Inflammatory macrophage (primary cell): ENCODE measurements around the gene RNF130.

Experiments used
- DNase-seq, 2 donors: peaks; one replicate each; pipeline ENCODE4 v3.0.0-alpha.2; 2020 to 2022
- total RNA-seq, 18 experiments: gene quantifications; one replicate each; lab custom pipeline; 2026; ENCODE audit warnings: mixed read lengths in 6 of 18, inconsistent platforms in 2 of 18; lab: John Stamatoyannopoulos, UW

RNF130 gene, protein sequence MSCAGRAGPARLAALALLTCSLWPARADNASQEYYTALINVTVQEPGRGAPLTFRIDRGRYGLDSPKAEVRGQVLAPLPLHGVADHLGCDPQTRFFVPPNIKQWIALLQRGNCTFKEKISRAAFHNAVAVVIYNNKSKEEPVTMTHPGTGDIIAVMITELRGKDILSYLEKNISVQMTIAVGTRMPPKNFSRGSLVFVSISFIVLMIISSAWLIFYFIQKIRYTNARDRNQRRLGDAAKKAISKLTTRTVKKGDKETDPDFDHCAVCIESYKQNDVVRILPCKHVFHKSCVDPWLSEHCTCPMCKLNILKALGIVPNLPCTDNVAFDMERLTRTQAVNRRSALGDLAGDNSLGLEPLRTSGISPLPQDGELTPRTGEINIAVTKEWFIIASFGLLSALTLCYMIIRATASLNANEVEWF
- total RNA-seq, result 169 to 493 (median 395) reads per million in 18 experiments

DNA sequence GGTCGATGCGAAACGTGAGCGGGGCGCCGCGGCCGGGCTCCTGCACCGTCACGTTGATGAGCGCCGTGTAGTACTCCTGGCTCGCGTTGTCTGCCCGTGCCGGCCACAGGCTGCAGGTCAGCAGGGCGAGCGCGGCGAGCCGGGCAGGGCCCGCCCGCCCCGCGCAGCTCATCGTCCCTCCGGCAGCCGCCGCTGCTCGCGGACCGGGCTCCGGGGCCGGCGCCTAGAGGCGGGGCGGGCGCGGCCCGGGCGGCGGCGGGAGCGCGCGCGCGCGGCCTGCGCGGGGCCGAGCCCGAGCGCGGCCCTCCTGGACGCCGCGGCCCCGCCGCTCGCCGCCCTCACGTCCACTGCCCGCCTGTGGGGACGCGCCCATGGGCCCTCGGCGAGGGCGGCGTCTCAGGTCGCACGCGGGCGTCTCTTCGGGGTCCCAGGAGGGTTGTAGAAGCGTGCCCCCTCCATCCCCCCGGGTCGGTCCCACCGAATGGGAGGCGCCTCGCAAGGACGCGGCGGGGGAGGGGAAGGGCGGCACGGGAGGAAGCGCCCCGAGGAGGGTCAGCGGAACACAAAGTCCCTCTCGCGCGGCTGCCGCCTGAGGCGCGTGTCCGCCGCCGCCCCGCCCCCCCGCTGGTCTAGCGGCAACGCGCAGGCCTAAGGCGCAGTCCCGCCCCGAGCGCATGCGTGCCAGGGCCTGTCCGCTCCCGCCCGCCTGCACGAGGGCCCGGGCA is at the start of gene RNF130:
Gene RNF130, minus strand, starts transcription at position 229 of the 725 bp plus-strand sequence. Its CDS starts 57 bp downstream, at position 172.
- DNase-seq, result peak; percentile 94 to 97

DNA sequence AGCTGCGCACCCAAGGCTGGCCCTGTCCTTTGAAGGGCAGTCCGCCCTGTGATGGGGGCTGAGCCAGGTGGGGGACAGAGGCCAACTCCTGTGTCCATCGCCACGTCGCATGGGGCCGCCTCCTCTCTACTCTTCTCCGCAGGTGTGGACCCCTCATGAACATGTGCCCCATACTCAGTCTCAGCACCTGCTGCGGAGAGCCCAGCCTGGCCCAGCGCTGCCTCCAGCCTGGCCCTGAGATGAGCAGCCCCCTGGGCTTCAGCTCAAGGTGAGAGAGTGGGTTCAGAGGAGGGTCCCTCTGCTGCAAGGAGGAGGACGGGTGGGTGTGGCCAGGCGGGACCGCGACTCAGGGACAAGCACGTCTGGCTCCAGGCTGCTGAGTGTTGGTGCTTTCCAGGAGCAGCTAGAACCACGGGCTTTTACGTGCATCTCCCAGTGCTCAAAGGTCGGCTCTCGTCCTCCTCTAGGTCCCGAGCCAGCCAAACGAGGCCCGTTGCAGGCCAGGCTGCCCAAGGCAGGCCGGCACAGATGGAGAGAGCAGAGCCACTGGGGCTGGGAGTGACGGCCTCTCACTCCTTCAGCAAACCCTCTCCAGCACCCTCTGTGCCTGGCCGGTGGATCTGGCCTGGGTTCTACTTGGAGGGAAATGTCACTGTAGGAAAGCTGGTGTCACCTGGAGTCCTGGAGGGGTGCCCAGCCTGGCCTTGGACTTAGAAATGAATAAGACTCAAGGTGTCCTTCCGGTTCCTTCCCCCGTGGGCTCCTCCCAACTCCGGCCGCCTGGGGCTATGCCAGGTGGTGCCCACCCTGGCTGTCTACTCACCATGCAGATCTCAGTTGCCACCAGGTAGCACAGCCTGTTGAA is 48.9 kb upstream of the RNF130 start:
- DNase-seq, result no peak

DNA sequence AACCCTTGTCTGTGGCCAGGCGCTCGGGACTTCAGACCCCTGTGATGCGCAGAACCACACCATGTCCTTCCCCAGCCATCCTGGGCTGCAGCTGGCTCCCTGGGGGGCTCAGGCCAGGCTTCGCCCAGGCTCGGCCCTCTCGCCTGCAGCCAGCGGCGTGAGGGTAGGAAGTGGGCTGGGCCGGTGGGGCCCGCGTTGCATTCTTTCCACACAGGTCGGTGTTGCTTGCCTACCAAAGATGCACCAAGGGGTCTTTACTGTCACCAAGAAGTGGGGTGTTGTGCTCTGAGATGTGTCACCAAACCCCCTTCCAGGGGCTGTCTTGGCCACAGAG is 48.3 kb upstream of the RNF130 start:
- no peak for DNase-seq

DNA sequence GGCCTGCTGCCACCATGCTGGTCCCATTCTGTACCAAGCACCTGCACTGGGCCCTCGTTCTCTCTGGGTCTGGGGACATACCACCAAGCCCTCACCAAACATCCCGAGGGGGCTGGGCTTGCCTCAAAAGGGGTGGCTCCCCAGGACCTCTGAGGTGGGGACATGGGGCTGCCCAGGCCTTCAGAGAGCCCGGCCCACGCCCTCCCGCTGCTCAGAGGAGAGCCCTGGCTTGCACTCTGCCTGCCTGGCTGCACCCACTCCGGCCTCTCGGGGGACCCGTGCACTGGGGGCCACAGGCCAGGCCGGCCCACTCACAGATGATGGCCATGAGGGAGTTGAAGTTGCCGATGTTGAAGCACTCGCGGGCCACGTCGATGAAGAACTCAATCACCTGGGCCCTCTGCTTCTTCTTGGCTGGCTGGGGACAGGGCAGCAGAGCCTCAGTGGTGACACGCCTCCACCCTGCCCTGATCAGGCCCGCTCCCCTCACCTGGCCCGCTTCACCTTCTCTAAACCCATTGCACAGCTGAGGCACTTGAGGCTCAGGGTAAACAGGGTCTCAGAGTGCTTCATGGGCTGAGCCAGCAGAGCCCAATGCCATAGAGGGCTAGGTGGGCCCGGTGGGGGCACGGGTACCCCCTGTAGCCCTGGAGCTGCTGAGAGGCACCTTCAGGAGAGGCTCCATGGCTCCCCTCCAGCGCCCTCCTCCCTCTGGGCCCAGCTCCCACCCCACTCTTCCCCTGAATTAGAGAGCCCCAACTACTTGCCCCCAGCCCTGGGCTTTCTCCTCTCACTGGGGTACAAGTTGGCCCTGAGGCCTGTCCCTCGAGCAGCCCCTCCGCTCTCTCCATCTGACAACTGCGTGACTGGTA is 47.7 kb upstream of the RNF130 start:
- no peak for DNase-seq

DNA sequence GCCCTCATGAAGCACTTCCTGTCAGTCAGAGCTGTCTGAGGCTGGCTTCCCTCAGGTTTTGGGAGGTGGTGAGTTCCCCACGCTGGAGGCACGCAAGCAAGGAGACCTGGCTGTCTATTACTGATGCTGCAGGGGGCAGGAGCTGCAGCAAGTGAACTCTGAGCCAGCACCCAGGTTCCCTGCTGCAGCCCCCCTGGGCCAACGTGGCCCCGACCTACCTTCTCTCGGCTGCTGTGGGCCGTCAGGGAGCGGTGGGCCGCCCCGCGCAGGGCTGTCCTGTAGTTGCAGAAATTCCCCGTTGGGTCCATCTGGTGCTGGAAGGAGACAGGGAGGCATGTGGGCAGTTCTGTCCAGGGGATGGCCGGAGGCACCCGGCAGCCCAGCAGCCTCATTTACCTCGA is 46.8 kb upstream of the RNF130 start:
- DNase-seq, result no peak

DNA sequence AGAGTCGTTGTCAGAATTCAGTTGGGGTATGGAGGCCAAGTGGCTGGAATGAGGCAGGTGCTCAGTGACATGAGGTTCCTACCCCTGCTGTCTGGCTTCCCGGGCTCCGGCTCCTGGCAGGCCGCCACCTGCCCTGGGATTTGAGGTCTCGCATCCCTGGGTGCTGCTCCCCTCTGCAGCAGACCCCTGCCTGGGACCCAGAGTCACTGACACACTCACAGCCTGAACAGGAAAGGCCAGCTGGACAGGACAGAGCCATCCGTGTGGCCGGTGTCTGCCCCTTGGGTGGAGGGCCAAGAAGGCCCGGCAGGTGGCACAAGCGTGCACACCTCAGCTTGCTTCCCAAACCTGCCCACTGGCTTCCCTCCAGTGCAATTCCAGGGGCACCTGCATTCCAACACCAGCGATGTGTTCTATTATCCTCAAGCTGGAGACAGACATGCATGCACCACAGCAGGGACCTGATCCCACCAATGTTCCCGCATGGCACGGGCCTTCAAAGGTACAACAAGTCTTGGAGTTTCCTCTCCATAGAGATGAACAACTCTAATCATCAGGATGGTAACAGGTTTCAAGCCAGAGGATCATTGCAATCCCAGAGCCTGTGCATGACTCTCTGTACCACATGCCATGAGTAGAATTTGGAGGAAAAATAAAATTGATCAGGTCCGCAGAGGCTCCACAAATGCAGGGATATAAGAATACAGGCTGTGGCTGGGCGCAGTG is 45.6 kb upstream of the RNF130 start:
- DNase-seq, result no peak

DNA sequence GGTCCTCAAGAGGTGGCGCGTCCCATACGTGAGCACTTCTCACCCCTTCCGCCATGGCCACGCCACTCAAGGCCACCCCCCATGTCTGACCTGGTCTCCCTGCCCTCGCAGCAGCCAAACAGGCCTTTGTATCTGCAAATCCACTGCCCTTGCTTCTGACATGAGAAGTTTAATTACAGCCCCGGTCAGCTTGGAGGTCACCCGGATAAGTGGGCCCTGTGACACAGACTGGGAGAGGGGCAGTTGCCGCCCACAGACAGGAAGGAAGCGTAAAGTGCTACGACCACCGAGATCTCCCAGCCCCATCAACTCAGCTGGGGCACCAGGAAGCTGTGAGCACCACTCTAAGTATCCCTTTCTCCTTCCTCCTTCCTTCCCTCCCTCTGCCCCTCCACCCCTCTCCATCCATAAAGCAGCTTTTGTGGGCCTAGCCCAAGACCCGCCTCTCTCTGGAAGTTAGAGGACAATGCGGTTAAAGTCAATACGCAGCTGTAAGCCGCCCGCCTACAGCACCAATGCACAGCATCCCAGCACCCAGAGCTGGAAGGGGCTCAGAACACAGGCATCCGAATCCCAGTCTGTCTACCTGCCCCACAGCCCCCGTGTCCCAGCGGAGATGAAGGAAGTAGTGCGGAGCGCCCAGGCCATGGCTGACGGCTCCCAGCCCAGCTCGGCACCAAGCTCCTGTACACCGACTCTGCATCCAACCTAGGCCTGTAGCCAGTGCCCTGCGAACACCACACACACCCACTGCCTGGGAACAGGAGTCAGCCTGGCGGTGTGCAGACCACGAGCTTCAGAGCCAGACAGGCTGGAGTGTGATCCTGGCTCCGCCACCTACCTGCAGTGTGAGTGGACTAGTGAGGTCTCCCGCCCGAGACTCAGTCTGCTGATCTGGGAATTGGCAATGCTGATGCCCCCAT is 44.8 kb upstream of the RNF130 start:
- DNase-seq, result no peak

DNA sequence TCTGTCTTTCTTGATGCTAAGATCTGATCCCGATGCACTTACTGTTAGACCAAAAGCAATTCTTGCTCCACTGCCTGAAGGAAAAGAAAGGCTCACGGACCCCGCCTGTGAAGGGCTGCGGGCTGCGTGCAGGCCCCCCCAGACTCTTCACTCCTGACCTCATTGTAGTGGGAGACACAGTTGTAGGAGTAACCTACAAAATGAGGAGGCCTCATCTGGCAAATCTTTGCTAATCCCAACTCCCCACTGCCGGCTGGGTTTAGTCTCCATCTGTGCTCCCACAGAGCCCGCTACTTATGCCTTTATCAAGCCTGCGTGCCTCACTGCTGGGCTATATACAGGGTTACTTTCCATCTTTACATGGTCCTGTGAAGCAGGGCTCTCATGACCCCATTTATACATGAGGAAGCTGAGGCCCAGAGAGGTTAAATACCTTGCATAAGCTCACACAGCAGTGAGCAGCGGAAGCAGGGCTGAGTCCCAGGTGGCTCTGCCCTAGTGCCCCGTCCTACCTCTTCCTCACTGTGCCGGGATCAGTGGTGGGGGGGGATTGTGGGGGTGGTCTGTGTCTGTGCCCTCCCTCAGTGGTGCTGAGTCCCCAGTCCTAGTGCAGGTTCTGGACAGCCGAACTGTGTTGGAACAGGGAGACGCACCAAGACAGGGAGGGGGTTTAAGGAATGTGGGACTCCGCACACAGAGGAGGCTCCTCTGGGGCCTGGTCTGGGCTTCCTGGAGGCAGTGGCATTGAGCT is 43.9 kb upstream of the RNF130 start:
- DNase-seq, result no peak

DNA sequence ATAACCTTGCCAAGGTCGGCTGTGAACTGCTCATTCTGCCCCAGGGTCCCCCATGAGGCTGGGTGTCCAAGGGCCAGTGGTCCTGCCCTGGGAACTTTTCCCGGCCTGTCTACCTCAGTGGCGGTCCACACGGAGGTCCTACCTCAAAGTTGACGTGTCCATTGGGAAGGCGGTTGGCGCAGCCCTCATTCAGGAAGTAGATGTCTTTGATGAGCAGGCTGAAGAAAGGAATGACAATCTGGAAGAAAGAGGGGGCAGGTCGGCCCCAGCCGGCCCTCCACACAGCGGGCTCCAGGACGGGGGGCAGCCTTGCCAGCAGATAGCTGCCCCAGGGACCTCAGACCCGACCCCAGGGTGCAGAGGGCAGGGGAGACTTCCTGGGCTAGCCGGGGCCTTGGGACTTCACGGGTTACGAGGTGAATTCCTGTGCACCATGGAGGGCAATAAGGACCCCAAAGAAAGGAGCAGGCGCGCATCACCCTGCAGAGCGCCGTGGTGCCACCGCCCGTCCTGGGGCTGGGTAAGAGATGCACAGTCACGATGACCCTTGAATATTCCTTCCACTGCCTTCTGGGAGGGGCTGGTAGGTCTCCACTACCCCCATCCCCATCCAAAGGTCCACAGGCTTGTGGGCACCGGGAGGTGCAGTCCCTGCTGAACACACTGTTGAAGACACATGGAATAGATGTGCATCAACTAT is 42.9 kb upstream of the RNF130 start:
- no peak for DNase-seq

DNA sequence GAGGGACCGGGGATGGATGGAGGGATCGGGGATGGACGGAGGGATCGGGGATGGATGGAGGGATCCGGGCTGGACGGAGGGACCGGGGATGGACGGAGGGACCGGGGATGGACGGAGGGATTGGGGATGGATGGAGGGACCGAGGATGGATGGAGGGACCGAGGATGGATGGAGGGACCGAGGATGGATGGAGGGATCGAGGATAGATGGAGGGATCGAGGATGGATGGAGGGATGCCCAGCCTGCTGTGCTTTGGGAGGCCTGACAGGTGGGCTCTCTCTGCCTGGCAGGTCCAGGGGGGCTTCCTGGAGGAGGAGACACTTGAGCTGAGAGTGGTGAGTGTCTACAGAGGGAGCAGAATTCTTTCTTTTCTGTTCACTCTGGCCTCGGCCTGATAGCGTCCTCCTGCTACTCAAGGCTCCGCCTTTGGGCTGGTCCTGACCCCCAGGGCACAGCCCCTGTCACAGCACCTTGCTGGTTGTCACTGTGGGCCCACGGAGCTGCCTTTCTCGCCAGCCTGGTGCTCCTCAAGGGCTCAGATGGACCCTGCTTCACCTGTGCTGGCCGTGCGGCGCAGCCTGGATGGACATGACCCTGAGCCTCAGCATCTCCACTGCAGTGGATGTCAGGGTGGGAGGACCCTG is 42.2 kb upstream of the RNF130 start:
- DNase-seq, result no peak

DNA sequence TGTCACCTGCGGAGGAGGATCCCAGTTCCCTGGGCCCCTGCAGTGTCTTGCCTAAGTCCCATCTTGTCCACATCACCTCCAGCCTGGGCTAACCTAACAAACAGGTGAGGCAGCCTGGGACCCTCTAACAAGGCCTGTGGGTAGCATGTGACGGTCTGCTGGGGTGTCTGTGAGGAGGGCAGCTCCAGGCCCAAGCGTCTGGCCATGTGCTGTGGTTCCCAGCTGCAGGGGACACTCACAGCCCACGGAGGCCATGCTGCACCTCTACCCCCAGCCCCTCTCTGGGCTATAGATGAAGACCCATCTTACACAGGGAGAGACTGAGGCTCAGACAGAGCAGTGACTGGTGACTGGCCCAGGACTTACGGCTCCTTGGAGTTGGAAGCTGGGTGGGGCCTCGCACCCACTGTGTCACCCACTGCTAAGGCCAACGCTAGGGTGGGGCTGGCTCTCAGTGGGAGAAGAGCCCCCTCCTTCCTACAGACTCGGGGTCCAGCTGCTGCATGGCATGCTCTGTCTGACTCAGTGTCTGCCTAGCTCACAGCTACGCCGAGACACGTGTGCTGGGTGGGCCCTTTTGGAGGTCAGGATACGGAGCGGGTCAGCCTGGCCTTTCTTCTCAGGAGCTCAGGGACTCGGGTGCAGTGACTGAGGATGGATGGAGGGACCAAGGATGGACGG is 40.8 kb upstream of the RNF130 start:
- DNase-seq, result no peak

DNA sequence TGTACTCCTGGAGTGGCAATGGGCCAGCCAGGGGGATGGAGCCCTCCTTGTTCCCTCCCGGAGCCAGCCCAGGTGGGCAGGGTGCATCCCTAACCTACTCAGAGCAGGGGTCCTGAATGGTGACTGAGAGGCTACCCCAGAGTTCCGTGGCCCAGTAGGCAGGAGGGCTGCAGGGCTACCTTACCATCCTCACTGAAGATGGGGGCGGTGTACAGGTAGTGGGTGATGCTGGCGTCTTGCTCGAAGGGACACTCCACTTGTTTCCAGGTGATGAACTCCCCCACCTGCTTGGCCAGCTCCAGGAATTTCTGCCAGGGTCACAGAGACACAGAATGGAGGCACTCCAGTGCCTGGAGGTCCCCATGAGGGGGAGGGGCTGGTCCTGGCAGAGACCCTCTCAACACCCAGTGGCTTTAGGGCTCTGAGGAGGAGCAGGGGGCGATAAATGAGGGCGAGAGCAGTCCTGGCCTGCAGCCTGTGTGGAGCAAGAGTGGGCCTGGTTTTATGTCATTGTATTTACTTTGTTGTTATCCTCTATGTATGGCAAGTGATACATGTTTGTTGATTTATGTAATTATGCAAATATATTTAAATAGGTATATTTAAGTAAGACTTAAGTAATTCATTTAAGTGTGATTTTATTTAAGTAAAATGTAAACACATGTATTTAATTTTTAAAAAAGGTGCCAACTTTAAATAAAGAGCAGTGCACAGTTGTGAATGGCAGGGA is 39.9 kb upstream of the RNF130 start:
- no peak for DNase-seq

DNA sequence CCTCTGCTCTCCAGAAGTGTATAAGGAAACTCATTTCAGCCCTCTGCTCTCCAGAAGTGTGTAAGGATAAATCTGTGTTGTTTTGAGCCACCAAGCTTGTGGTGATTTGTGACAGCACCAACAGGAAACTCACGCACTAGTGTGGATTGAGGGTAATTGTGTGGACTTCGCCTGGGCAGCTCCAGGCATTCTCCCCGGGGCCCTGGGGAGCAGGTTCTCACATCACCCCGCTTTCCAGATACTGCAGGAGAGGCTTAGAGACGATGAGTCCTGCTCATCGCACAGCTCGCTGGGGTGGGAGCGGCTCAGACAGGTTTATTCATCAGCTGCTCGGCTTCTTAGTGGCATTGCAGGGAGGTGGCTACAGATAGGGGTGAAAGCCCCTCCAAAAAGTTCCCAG is 38.4 kb upstream of the RNF130 start:
- no peak for DNase-seq

DNA sequence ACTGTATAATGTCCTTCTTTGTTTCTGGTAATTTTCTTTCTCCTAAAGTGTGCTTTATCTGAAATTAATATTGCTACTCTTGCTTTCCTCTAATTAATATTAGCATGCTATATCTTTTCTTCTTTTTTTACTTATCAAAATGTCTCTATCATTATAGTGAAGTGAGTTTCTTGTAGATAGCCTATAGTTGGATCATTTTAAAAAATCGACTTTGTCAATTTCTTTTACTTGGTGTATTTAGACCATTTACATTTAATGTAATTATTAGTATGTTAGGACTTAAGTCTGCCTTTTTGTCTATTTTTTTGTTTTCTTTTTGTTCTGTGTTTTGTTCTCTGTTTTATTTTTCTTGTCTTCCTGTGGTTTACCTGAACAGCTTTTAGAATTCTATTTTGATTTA is 35.4 kb upstream of the RNF130 start:
- DNase-seq, result no peak

DNA sequence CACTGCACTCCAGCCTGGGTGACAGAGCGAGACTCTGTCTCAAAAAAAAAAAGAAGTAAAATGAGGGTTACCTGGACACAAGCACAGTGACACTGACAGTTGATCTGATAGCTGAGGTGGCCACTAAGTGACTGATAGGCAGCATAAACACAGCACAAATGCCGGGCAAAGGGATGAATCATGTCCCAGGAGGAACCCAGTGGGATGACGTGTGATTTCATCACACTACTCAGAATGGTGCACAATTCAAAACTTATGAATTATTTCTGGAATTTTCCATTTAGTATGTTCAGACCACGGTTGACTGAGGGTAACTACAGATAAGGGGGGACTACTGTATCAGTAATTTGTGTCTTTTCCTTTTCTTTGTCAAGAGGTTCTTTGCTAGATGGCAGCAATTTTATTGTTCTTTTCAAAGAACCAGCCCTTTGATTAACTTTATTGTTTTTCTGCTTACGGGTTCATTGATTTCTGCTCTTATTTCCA is 34.3 kb upstream of the RNF130 start:
- DNase-seq, result peak; percentile 28 to 45

DNA sequence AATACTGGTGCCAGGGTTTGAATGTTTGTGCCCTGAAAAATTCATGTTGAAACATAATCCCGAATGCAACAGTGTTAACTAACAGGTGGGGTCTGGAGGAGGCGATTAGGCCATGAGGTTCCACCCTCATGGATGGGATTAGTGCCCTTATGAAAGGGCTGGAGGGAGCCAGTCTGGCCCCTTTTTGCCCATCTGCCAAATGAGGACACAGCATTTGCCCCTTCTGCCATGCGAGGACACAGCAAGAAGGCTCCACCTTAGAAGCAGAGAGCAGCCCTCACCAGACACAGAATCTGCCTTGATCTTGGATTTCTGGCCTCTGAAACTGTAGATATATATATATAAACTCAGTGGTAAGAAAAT is 32.6 kb upstream of the RNF130 start:
- no peak for DNase-seq
